ENCODE data around the gene DNAJB6. TPM values are rescaled to one million over a fixed set of nuclear protein-coding genes. Genes with fewer than 3 reads are reported as not detected.
A peak's percentile ranks its signal among the peaks of the same experiment; 100 is the strongest.

The DNAJB6 gene
- total RNA-seq, 1 donor from 2014 or later = 93.1 TPM

DNA sequence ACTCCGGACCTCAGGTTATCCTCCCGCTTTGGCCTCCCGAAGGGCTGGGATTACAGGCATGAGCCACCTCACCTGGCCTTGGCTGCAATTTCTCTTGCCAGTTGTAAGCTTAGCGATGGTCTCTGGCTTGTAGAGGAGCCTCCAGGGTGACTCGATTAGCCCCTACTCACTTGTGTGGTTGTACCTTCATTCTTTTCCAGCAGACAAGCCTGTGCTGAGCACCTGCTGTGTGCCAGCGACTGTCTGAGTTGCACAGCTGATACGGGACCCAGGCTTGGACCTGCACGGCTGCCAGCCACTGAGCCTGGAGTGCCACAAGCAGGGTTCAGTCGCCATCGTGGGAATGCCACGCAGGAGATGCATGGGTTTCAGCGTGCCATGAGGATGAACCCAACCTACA lies 42.0 kb upstream of the DNAJB6 start:
- H3K36me3 ChIP-seq = no peaks in the 10 kb centered on the region
- H3K27me3 ChIP-seq = no peaks in the 10 kb centered on the region
- H3K4me1 ChIP-seq = peaks cover 8% of the 10 kb centered on the region
- no peak overlapping the region for H3K4me3 ChIP-seq
- intact Hi-C loops (cut with DNase I) = no loop called here
- TF ChIP-seq POLR2A (IDR thresholded peaks at IDR 0.05) (no peak), POLR2AphosphoS5 (IDR thresholded peaks at IDR 0.05; ENCODE audit: insufficient read depth in 1 of 2, low read depth in 1 of 2) (no peak)
- TF ChIP-seq, protein P1, sequence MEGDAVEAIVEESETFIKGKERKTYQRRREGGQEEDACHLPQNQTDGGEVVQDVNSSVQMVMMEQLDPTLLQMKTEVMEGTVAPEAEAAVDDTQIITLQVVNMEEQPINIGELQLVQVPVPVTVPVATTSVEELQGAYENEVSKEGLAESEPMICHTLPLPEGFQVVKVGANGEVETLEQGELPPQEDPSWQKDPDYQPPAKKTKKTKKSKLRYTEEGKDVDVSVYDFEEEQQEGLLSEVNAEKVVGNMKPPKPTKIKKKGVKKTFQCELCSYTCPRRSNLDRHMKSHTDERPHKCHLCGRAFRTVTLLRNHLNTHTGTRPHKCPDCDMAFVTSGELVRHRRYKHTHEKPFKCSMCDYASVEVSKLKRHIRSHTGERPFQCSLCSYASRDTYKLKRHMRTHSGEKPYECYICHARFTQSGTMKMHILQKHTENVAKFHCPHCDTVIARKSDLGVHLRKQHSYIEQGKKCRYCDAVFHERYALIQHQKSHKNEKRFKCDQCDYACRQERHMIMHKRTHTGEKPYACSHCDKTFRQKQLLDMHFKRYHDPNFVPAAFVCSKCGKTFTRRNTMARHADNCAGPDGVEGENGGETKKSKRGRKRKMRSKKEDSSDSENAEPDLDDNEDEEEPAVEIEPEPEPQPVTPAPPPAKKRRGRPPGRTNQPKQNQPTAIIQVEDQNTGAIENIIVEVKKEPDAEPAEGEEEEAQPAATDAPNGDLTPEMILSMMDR (IDR thresholded peaks at IDR 0.05) = no peak
- DNase-seq (ENCODE audit: extremely low spot score in 2 of 2) = peak in 1 of 2 donors; percentile 86
- H3K9me3 ChIP-seq = no peaks in the 10 kb centered on the region
- H3K27ac ChIP-seq = no peak overlapping the region

DNA sequence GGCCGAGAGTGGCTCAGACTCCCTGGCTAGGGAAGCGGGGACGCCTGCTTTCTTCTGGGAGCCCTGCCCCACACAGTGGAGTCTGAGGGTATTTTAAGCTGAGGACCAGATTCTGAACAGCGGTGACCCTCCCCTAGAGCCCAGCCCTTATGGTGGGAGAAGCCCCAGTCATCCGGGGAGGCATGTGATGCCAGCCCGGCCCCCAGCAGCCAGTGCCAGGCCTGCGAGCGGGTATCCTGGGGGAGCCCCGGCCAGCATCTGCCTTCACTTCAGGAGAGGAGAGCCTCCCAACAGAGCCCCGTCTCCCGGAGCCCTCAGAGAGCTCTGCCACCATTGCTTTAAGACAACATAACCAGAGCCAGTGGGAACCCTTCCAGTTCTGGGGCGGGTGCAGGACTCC lies 41.5 kb upstream of the DNAJB6 start:
- DNase-seq (ENCODE audit: extremely low spot score in 2 of 2) = no peak
- no peak for TF ChIP-seq POLR2AphosphoS5 (IDR thresholded peaks at IDR 0.05; ENCODE audit: insufficient read depth in 1 of 2, low read depth in 1 of 2)
- TF ChIP-seq, protein P1 (IDR thresholded peaks at IDR 0.05) = no peak
- TF ChIP-seq POLR2A (IDR thresholded peaks at IDR 0.05) = no peak
- Histone ChIP-seq H3K27ac (no peak overlapping the region), H3K27me3 (no peaks in the 10 kb centered on the region), H3K9me3 (no peaks in the 10 kb centered on the region), H3K4me3 (no peak overlapping the region), H3K4me1 (peaks cover 4% of the 10 kb centered on the region), H3K36me3 (no peaks in the 10 kb centered on the region)
- intact Hi-C loops (cut with DNase I) = no loop called here

DNA sequence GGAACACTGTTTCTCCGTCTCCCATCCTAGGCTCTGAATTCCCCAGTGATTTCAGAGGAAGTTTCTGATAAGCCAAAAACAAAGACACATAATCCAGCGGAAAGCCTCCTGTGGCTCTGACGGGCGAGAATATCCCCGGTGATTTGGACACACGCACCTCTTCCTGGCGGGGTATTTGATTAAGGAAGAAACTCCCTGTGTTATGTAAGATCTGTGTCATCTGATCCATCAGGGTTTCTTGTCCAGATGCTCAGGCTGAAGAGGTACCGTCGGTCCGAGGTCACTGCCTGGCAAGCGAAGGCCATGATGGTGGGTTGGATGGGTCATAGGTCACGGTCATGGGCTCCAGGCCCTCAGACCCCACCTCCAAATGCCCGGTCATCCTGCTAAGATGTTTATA lies 39.6 kb upstream of the DNAJB6 start:
- Histone ChIP-seq H3K4me3 (no peak overlapping the region), H3K27ac (no peak overlapping the region), H3K27me3 (no peaks in the 10 kb centered on the region), H3K4me1 (no peaks in the 10 kb centered on the region), H3K36me3 (no peaks in the 10 kb centered on the region), H3K9me3 (no peaks in the 10 kb centered on the region)
- intact Hi-C loops (cut with DNase I) = no loop called here
- DNase-seq (ENCODE audit: extremely low spot score in 2 of 2) = no peak
- TF ChIP-seq POLR2AphosphoS5 (IDR thresholded peaks at IDR 0.05; ENCODE audit: insufficient read depth in 1 of 2, low read depth in 1 of 2) (no peak), POLR2A (IDR thresholded peaks at IDR 0.05) (no peak)
- TF ChIP-seq, protein P1 (IDR thresholded peaks at IDR 0.05) = no peak

DNA sequence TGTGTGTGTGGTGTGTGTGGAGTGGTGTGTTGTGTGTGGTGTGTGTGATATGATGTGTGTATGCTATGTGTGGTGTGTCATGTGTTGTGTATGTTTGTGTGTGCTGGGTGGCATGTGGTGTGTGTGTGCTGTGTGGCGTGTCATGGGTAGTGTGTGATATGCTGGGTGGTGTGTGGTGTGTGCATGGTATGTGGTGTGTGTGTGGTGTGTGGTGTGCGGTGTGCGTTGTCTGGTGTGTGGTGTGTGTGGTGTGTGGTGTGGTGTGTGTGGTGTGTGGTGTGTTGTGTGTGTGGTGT lies 37.5 kb upstream of the DNAJB6 start:
- no peak for TF ChIP-seq POLR2A (IDR thresholded peaks at IDR 0.05)
- TF ChIP-seq, protein P1 (IDR thresholded peaks at IDR 0.05) = no peak
- no peak for TF ChIP-seq POLR2AphosphoS5 (IDR thresholded peaks at IDR 0.05; ENCODE audit: insufficient read depth in 1 of 2, low read depth in 1 of 2)
- no peak overlapping the region for H3K27ac ChIP-seq
- H3K4me3 ChIP-seq = no peak overlapping the region
- H3K4me1 ChIP-seq = no peaks in the 10 kb centered on the region
- no peaks in the 10 kb centered on the region for H3K36me3 ChIP-seq
- no peaks in the 10 kb centered on the region for H3K27me3 ChIP-seq
- no peaks in the 10 kb centered on the region for H3K9me3 ChIP-seq
- peak in 1 of 2 donors; percentile 80 for DNase-seq (ENCODE audit: extremely low spot score in 2 of 2)
- intact Hi-C loops (cut with DNase I) = no loop called here

DNA sequence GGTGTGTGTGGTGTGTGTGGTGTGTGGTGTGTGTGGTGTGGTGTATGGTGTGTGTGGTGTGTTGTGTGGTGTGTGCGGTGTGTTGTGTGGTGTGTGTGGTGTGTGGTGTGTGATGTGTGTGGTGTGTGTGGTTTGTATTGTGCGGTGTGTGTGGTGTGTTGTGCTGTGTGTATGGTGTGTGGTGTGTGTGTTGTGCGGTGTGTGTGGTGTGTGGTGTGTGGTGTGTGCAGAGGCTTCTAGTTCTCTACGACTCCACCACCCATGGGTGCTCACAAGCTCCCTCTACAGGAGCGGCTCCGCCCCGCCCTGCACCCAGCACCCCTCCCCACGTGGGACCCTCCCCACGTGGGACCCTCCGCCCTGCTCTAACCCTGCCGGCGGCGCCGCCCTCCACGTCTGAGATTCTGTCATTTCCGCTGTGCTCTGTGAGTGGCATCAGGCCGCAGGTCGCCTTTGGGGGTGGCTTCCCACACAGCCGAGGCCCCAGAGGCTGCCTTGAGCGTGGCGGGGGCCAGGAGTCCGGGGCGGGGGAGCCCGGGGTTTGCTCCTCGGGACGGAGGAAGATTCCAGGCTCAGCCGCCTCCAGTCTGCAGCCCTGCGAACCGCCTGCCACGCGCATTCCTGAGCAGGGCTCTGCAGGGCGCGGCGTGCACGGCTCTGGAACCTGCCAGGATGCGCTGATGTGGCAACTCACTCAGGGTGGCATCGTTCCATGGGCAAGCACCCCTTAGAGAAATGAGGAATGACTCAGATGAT lies 37.0 kb upstream of the DNAJB6 start:
- no peaks in the 10 kb centered on the region for H3K9me3 ChIP-seq
- intact Hi-C loops (cut with DNase I) = no loop called here
- H3K36me3 ChIP-seq = no peaks in the 10 kb centered on the region
- no peak overlapping the region for H3K27ac ChIP-seq
- peak in 1 of 2 donors; percentile 85 for DNase-seq (ENCODE audit: extremely low spot score in 2 of 2)
- H3K4me1 ChIP-seq = no peaks in the 10 kb centered on the region
- TF ChIP-seq POLR2AphosphoS5 (IDR thresholded peaks at IDR 0.05; ENCODE audit: insufficient read depth in 1 of 2, low read depth in 1 of 2) = peak in 1 of 2 donors; percentile 55
- TF ChIP-seq POLR2A (IDR thresholded peaks at IDR 0.05) = no peak
- H3K27me3 ChIP-seq = no peaks in the 10 kb centered on the region
- no peak overlapping the region for H3K4me3 ChIP-seq

Measured in vagina (tissue), 2 donors.